Measurements from ENCODE around the gene SIAH2.
"Not testable (repeated sequence)": the region's sequence is repeated elsewhere in the genome, so short reads cannot be mapped to it uniquely, and the experiment has no call there.

Gene SIAH2

GRCh38 chr3:150805354-150805753 is 42.4 kb upstream of the SIAH2 start:
- no peak overlapping the region for H3K27ac ChIP-seq
- no peaks in the 10 kb centered on the region for H3K27me3 ChIP-seq (ENCODE audit: control insufficient read depth, insufficient read depth, low read length)
- H2AFZ ChIP-seq: no peak overlapping the region
- no peak overlapping the region for H3K9ac ChIP-seq
- H3K4me1 ChIP-seq: no peaks in the 10 kb centered on the region
- H3K4me3 ChIP-seq (ENCODE audit: low read depth, low read length): no peak overlapping the region
- no peaks in the 10 kb centered on the region for H3K9me3 ChIP-seq (ENCODE audit: control insufficient read depth, low read length)
- H3K36me3 ChIP-seq (ENCODE audit: control insufficient read depth, insufficient read depth, low read length): no peaks in the 10 kb centered on the region
- H3K79me2 ChIP-seq: no peaks in the 10 kb centered on the region
- TF ChIP-seq CTCF (IDR thresholded peaks at IDR 0.05): no peak
- H3K4me2 ChIP-seq (ENCODE audit: low read length): no peak overlapping the region

- no peak overlapping the region for H3K27ac ChIP-seq
- TF ChIP-seq CTCF (IDR thresholded peaks at IDR 0.05): no peak
- no peak overlapping the region for H3K4me3 ChIP-seq (ENCODE audit: low read depth, low read length)
Observed at GRCh38 chr3:150803440-150803985, 40.5 kb upstream of the SIAH2 start.

GRCh38 chr3:150800722-150801121 is 37.8 kb upstream of the SIAH2 start:
- Histone ChIP-seq H3K27me3 (ENCODE audit: control insufficient read depth, insufficient read depth, low read length) (no peaks in the 10 kb centered on the region), H3K36me3 (ENCODE audit: control insufficient read depth, insufficient read depth, low read length) (no peaks in the 10 kb centered on the region), H3K27ac (no peak overlapping the region), H3K9ac (no peak overlapping the region), H3K9me3 (ENCODE audit: control insufficient read depth, low read length) (no peaks in the 10 kb centered on the region), H3K79me2 (no peaks in the 10 kb centered on the region), H3K4me3 (ENCODE audit: low read depth, low read length) (no peak overlapping the region), H3K4me2 (ENCODE audit: low read length) (no peak overlapping the region), H3K4me1 (no peaks in the 10 kb centered on the region), H2AFZ (no peak overlapping the region)
- no peak for TF ChIP-seq CTCF (IDR thresholded peaks at IDR 0.05)

More at GRCh38 chr3:150803440-150803985, 40.5 kb upstream of the SIAH2 start:
- no peaks in the 10 kb centered on the region for H3K9me3 ChIP-seq (ENCODE audit: control insufficient read depth, low read length)
- H3K9ac ChIP-seq: no peak overlapping the region
- H2AFZ ChIP-seq: no peak overlapping the region
- H3K79me2 ChIP-seq: no peaks in the 10 kb centered on the region
- no peaks in the 10 kb centered on the region for H3K36me3 ChIP-seq (ENCODE audit: control insufficient read depth, insufficient read depth, low read length)
- no peak overlapping the region for H3K4me2 ChIP-seq (ENCODE audit: low read length)
- no peaks in the 10 kb centered on the region for H3K4me1 ChIP-seq
- H3K27me3 ChIP-seq (ENCODE audit: control insufficient read depth, insufficient read depth, low read length): no peaks in the 10 kb centered on the region

- Histone ChIP-seq H2AFZ (no peak overlapping the region), H3K27ac (no peak overlapping the region), H3K4me1 (no peaks in the 10 kb centered on the region), H3K9me3 (ENCODE audit: control insufficient read depth, low read length) (no peaks in the 10 kb centered on the region), H3K9ac (no peak overlapping the region), H3K4me3 (ENCODE audit: low read depth, low read length) (no peak overlapping the region), H3K27me3 (ENCODE audit: control insufficient read depth, insufficient read depth, low read length) (no peaks in the 10 kb centered on the region), H3K4me2 (ENCODE audit: low read length) (no peak overlapping the region), H3K36me3 (ENCODE audit: control insufficient read depth, insufficient read depth, low read length) (no peaks in the 10 kb centered on the region), H3K79me2 (no peaks in the 10 kb centered on the region)
- TF ChIP-seq CTCF (IDR thresholded peaks at IDR 0.05): no peak
Observed at GRCh38 chr3:150798122-150798618, 35.2 kb upstream of the SIAH2 start.

- no peaks in the 10 kb centered on the region for H3K79me2 ChIP-seq
- no peak overlapping the region for H3K27ac ChIP-seq
- TF ChIP-seq CTCF (IDR thresholded peaks at IDR 0.05): no peak
- no peak overlapping the region for H3K4me2 ChIP-seq (ENCODE audit: low read length)
- no peak overlapping the region for H3K4me3 ChIP-seq (ENCODE audit: low read depth, low read length)
- H3K36me3 ChIP-seq (ENCODE audit: control insufficient read depth, insufficient read depth, low read length): no peaks in the 10 kb centered on the region
- H3K9ac ChIP-seq: no peak overlapping the region
- H3K9me3 ChIP-seq (ENCODE audit: control insufficient read depth, low read length): no peaks in the 10 kb centered on the region
- H3K4me1 ChIP-seq: no peaks in the 10 kb centered on the region
- H2AFZ ChIP-seq: no peak overlapping the region
- no peaks in the 10 kb centered on the region for H3K27me3 ChIP-seq (ENCODE audit: control insufficient read depth, insufficient read depth, low read length)
Observed at GRCh38 chr3:150797155-150797554, 34.2 kb upstream of the SIAH2 start.

- H3K27ac ChIP-seq; H3K9ac ChIP-seq; H3K4me3 ChIP-seq (ENCODE audit: low read depth, low read length); H3K9me3 ChIP-seq (ENCODE audit: control insufficient read depth, low read length); H3K79me2 ChIP-seq; H2AFZ ChIP-seq; H3K4me1 ChIP-seq; H3K27me3 ChIP-seq (ENCODE audit: control insufficient read depth, insufficient read depth, low read length); H3K4me2 ChIP-seq (ENCODE audit: low read length); H3K36me3 ChIP-seq (ENCODE audit: control insufficient read depth, insufficient read depth, low read length): not testable (repeated sequence)
Observed at GRCh38 chr3:150796527-150796926, 33.6 kb upstream of the SIAH2 start.
